AG04450 (cell line): ENCODE measurements around the gene C3AR1. TPM values are rescaled to one million over a fixed set of nuclear protein-coding genes. Genes with fewer than 3 reads are reported as not detected.

Experiments used
- CTCF ChIA-PET: fragments of 300-600, 350-600 bp; formaldehyde crosslinking; extraction: SDS; loops from one replicate; lab custom pipeline; 2022; ENCODE audit warnings: antibody characterized with exemption, inconsistent platforms; lab: Charles Lee
- POLR2A ChIA-PET: fragments of 350-600 bp; formaldehyde crosslinking; extraction: SDS; loops from one replicate; lab custom pipeline; 2021; ENCODE audit warnings: antibody characterized with exemption, inconsistent platforms; lab: Yijun Ruan, JAX
- DNase-seq: peaks from one replicate; pipeline ENCODE4 v3.0.0-alpha.2; 2011; ENCODE audit warnings: low read depth, low spot score
- H3K27ac ChIP-seq: one replicate; pipeline ENCODE4 v1.5.1; 2012; ENCODE audit warnings: low read depth, low read length, control low read depth
- H3K27me3 ChIP-seq: one replicate; pipeline ENCODE4 v1.6.0; 2012; ENCODE audit warnings: low read length; ENCODE audit not compliant: control insufficient read depth, insufficient read depth
- H3K4me3 ChIP-seq: 2 replicates; pipeline ENCODE4 v1.5.1; 2011; ENCODE audit warnings: mild to moderate bottlenecking, low read depth, low read length, control low read depth
- H3K9me3 ChIP-seq: 2 replicates; pipeline ENCODE4 v1.5.1; 2012; ENCODE audit warnings: low read length; ENCODE audit not compliant: control insufficient read depth, insufficient read depth
- CTCF ChIP-seq: IDR thresholded peaks from 2 replicates; pipeline ENCODE4 v1.5.1; 2011; ENCODE audit warnings: low read depth, low read length, control low read depth, inconsistent platforms
- polyA plus RNA-seq: library from polyadenylated mRNA; depleted of rRNA; stranded (reverse); fragments of >200 nt; gene quantifications from 2 replicates; pipeline ENCODE4 v1.2.3, GENCODE V29; 2011; rRNA removed

The C3AR1 gene
- polyA plus RNA-seq, 1 experiment: 0.71 TPM

- ChIA-PET CTCF (interaction anchor here (0.7 kb wide), 1 partner anchor 81 kb away, joined by 3 read pairs; no protein-coding TSS in a partner anchor), POLR2A (no interaction called here)
- TF ChIP-seq CTCF: no peak
- H3K27ac ChIP-seq: no peak overlapping the region
- DNase-seq: no peak
- no peaks in the 10 kb centered on the region; the same call in 1 of the 2 replicates for H3K9me3 ChIP-seq
- H3K4me3 ChIP-seq: no peak overlapping the region
- peaks cover 18% of the 10 kb centered on the region for H3K27me3 ChIP-seq
These were observed 51.3 kb downstream of the C3AR1 start for GRCh38 chr12:8014836-8015235.

GRCh38 chr12:8012651-8013309, 53.4 kb downstream of the C3AR1 start:
- Histone ChIP-seq H3K27me3 (peaks cover 8% of the 10 kb centered on the region), H3K4me3 (no peak overlapping the region), H3K27ac (no peak overlapping the region), H3K9me3 (no peaks in the 10 kb centered on the region)
- CTCF ChIA-PET: interaction anchor here (1.1 kb wide), 1 partner anchor 33 kb away, joined by 3 read pairs; no protein-coding TSS in a partner anchor
- DNase-seq: no peak
- POLR2A ChIA-PET: no interaction called here
- no peak for TF ChIP-seq CTCF

- POLR2A ChIA-PET: no interaction called here
- CTCF ChIA-PET: interaction anchor here (1.5 kb wide), 1 partner anchor 35 kb away, joined by 3 read pairs; no protein-coding TSS in a partner anchor
- Histone ChIP-seq H3K4me3 (no peak overlapping the region), H3K27me3 (no peaks in the 10 kb centered on the region), H3K9me3 (no peaks in the 10 kb centered on the region), H3K27ac (no peak overlapping the region)
- TF ChIP-seq CTCF: no peak
- DNase-seq: no peak
These were observed 54.8 kb downstream of the C3AR1 start for GRCh38 chr12:8011331-8011730.

Other genes starting within 250 kb of the C3AR1 start
- 0.12 and 0.17 TPM in 2 replicates for gene SLC2A14, start 193.4 kb downstream of the C3AR1 start, polyA plus RNA-seq
- 57.7 and 58.5 TPM in 2 replicates for gene SLC2A3, start 130.2 kb downstream of the C3AR1 start, polyA plus RNA-seq
- gene FOXJ2, start 33.6 kb downstream of the C3AR1 start, polyA plus RNA-seq: 5.7 and 6.3 TPM in 2 replicates
- 25.6 and 30.4 TPM in 2 replicates for gene NECAP1, start 15.9 kb upstream of the C3AR1 start, polyA plus RNA-seq
- 0.19 and 0.24 TPM in 2 replicates for gene CLEC4A, start 57.3 kb upstream of the C3AR1 start, polyA plus RNA-seq
- gene ZNF705A, start 90.7 kb upstream of the C3AR1 start, polyA plus RNA-seq: not detected in 2 replicates
- 0.02 and 0.06 TPM in 2 replicates for gene FAM90A1, start 161.3 kb upstream of the C3AR1 start, polyA plus RNA-seq